Measurements from ENCODE around the gene SLC22A12.

Gene SLC22A12

DNA sequence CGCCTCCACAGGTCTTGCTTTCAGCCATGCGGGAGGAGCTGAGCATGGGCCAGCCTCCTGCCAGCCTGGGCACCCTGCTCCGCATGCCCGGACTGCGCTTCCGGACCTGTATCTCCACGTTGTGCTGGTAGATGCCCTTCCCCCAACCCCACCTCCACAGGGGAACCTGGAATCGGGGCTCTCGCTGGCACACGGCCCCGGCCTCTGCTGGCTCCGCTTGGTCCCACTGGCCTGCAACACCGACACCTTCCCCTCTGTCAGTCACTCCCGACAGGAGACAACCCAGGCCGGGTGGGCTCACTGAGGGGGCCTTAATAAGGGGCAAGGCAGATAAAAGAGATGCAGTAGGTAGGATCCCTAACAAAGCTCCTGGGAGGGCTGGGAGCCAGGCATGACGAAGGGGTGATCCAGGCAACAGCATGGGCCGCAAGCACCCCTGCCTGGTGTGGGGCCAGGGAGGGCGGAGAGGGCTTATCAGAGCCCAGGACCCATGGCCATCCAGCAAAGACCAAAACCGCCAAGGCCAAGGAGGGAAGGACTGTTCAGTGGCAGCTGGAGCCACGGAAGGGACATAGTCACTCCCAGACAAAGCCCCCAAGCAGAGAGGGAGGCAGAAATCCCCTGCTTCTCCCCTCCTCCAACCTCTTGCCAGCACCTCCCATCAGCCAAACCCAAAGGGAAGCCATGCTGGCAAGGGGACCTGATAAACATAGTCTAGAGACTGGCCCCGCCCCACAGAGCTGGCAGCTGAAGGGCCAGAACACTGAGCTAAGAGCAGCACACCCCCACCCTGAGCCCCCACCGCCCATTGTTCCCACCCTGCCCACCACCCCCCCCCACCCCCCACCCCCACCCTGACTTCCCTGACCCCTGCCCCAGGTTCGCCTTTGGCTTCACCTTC lies 8.0 kb downstream of the SLC22A12 start:
- TF ChIP-seq, protein P1, sequence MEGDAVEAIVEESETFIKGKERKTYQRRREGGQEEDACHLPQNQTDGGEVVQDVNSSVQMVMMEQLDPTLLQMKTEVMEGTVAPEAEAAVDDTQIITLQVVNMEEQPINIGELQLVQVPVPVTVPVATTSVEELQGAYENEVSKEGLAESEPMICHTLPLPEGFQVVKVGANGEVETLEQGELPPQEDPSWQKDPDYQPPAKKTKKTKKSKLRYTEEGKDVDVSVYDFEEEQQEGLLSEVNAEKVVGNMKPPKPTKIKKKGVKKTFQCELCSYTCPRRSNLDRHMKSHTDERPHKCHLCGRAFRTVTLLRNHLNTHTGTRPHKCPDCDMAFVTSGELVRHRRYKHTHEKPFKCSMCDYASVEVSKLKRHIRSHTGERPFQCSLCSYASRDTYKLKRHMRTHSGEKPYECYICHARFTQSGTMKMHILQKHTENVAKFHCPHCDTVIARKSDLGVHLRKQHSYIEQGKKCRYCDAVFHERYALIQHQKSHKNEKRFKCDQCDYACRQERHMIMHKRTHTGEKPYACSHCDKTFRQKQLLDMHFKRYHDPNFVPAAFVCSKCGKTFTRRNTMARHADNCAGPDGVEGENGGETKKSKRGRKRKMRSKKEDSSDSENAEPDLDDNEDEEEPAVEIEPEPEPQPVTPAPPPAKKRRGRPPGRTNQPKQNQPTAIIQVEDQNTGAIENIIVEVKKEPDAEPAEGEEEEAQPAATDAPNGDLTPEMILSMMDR (IDR thresholded peaks at IDR 0.05; ENCODE audit: control extremely low read depth, extremely low read depth, low read depth, missing control alignments) = no peak
- ChIA-PET CTCF (no interaction called here), POLR2A (interaction anchor here (0.6 kb wide), 1 partner anchor 602 kb away, joined by 4 read pairs; no protein-coding TSS in a partner anchor)
- no peak for DNase-seq (ENCODE audit: extremely low spot score)

DNA sequence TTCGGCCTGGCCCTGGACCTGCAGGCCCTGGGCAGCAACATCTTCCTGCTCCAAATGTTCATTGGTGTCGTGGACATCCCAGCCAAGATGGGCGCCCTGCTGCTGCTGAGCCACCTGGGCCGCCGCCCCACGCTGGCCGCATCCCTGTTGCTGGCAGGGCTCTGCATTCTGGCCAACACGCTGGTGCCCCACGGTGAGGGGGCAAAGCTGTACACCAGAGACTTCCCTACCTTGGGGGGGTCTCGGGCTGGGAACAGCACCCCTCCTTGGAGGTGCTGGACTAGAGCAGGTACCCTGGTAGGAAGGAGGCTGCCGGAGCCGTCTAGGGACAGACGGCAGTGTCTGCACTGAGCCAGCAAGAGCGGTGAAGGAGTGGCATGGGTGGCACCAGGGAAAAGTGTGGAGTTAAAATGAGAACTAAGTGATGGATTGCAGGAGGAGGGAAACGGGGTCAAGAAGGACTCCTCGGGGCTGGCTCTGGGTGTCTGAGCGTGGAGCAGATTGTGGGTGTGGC lies 8.7 kb downstream of the SLC22A12 start:
- CTCF ChIA-PET = no interaction called here

DNA sequence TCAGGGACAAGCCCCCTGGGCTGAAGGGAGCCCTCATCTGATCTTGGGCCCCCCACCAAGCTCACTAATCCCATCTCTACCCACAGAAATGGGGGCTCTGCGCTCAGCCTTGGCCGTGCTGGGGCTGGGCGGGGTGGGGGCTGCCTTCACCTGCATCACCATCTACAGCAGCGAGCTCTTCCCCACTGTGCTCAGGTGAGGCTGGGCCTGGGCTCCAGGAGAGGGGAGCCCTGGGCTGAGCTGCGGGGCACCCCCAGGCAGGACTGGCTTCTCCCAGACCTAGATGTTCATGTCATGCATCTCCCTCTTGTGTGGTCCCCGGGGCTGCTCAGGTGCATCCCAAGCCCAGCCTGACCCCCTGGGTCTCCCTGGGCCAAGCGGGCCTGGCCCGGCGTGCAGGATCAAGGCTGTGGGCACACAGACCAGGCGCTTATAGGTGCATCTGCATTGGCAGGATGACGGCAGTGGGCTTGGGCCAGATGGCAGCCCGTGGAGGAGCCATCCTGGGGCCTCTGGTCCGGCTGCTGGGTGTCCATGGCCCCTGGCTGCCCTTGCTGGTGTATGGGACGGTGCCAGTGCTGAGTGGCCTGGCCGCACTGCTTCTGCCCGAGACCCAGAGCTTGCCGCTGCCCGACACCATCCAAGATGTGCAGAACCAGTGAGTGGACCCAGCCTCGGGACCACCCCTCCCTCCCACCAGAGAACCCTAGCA lies 9.4 kb downstream of the SLC22A12 start:
- no peak for DNase-seq (ENCODE audit: extremely low spot score)
- CTCF ChIA-PET = interaction anchor here (1.8 kb wide), 1 partner anchor 151 kb away, joined by 6 read pairs; no protein-coding TSS in a partner anchor
- TF ChIP-seq, protein P1 (IDR thresholded peaks at IDR 0.05; ENCODE audit: control extremely low read depth, extremely low read depth, low read depth, missing control alignments) = no peak
- POLR2A ChIA-PET = no interaction called here

More for the DNA sequence above, 8.7 kb downstream of the SLC22A12 start:
- POLR2A ChIA-PET = no interaction called here
- TF ChIP-seq, protein P1 (IDR thresholded peaks at IDR 0.05; ENCODE audit: control extremely low read depth, extremely low read depth, low read depth, missing control alignments) = no peak
- no peak for DNase-seq (ENCODE audit: extremely low spot score)

DNA sequence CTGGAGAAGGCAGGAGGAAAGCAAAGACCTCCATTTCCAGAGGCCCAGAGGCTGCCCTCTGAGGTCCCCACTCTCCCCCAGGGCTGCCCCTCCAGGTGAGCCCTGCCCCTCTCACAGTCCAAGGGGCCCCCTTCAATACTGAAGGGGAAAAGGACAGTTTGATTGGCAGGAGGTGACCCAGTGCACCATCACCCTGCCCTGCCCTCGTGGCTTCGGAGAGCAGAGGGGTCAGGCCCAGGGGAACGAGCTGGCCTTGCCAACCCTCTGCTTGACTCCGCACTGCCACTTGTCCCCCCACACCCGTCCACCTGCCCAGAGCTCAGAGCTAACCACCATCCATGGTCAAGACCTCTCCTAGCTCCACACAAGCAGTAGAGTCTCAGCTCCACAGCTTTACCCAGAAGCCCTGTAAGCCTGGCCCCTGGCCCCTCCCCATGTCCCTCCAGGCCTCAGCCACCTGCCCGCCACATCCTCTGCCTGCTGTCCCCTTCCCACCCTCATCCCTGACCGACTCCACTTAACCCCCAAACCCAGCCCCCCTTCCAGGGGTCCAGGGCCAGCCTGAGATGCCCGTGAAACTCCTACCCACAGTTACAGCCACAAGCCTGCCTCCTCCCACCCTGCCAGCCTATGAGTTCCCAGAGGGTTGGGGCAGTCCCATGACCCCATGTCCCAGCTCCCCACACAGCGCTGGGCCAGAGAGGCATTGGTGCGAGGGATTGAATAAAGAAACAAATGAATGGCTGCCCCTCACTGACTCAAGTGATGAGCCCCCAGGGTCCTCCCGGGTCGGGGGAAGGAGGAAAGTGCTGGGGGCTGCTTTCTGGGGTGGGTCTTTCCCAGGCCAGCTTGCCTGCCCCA lies 10.8 kb downstream of the SLC22A12 start:
- ChIA-PET POLR2A (no interaction called here), CTCF (interaction anchor here (1.8 kb wide), 1 partner anchor 153 kb away, joined by 6 read pairs; no protein-coding TSS in a partner anchor)
- DNase-seq (ENCODE audit: extremely low spot score) = no peak
- TF ChIP-seq, protein P1 (IDR thresholded peaks at IDR 0.05; ENCODE audit: control extremely low read depth, extremely low read depth, low read depth, missing control alignments) = no peak

DNA sequence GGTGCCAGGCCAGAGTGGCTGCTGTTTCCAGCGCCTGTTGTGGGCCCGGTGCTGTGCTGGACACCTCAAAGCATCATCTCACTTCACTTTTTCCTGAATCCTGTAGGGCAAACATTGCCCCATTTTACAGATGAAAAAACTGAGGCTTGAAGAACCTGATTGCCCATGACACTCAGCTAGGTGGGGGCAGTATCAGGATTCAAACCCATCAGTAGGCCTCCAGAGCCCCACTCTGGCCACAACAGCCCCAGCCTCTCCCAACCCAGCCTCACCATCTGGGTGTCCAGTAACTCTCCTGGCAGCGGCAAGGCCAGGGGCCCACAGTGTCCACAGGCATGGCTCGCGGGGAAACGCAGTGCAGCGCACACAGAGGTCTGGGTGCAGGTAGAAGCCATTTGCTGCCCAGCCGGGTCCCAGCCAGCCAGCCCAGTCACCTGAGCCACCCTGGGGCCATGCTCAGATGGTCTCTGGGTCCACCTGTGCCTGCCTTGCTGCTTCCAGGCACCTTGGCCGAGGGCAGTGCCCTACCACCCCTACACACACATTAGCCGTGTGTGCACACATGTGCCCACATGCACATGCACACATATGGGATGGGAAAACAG lies 11.5 kb downstream of the SLC22A12 start:
- no peak for DNase-seq (ENCODE audit: extremely low spot score)
- ChIA-PET CTCF (interaction anchor here (1.0 to 1.8 kb wide), 2 partner anchors 48 to 153 kb away, joined by 3 to 6 read pairs; no protein-coding TSS in a partner anchor), POLR2A (no interaction called here)
- TF ChIP-seq, protein P1 (IDR thresholded peaks at IDR 0.05; ENCODE audit: control extremely low read depth, extremely low read depth, low read depth, missing control alignments) = no peak
